ENCODE results near the gene TRAPPC2L. TPM values are rescaled to one million over a fixed set of nuclear protein-coding genes. Genes with fewer than 3 reads are reported as not detected.

The TRAPPC2L gene
- total RNA-seq, 1 donor from 2014 or later: 74.0 TPM

- Mint-ChIP-seq H3K27me3 (ENCODE audit: unreplicated experiment) (peaks cover 10% of the 10 kb centered on the region), H3K4me1 (ENCODE audit: unreplicated experiment) (peaks cover 20% of the 10 kb centered on the region), H3K9me3 (ENCODE audit: unreplicated experiment) (no peaks in the 10 kb centered on the region), H3K4me3 (ENCODE audit: unreplicated experiment) (no peak overlapping the region), H3K27ac (ENCODE audit: unreplicated experiment) (no peak overlapping the region), H3K36me3 (ENCODE audit: unreplicated experiment) (no peaks in the 10 kb centered on the region)
- no peak for DNase-seq (ENCODE audit: extremely low spot score, unreplicated experiment)
- TF ChIP-seq, protein P1, sequence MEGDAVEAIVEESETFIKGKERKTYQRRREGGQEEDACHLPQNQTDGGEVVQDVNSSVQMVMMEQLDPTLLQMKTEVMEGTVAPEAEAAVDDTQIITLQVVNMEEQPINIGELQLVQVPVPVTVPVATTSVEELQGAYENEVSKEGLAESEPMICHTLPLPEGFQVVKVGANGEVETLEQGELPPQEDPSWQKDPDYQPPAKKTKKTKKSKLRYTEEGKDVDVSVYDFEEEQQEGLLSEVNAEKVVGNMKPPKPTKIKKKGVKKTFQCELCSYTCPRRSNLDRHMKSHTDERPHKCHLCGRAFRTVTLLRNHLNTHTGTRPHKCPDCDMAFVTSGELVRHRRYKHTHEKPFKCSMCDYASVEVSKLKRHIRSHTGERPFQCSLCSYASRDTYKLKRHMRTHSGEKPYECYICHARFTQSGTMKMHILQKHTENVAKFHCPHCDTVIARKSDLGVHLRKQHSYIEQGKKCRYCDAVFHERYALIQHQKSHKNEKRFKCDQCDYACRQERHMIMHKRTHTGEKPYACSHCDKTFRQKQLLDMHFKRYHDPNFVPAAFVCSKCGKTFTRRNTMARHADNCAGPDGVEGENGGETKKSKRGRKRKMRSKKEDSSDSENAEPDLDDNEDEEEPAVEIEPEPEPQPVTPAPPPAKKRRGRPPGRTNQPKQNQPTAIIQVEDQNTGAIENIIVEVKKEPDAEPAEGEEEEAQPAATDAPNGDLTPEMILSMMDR (IDR thresholded peaks at IDR 0.05): no peak
Measured at GRCh38 chr16:88911946-88912310, 55.0 kb downstream of the TRAPPC2L start.

Other genes with a start within 250 kb of the TRAPPC2L start
- gene IL17C, start 218.6 kb upstream of the TRAPPC2L start, total RNA-seq: not detected in 2 replicates
- gene CYBA, start 206.1 kb upstream of the TRAPPC2L start, total RNA-seq: 51.4 and 51.8 TPM in 2 replicates
- 28.8 and 32.8 TPM in 2 replicates for gene MVD, start 194.0 kb upstream of the TRAPPC2L start, total RNA-seq
- gene SNAI3, start 170.6 kb upstream of the TRAPPC2L start, total RNA-seq: not detected in 2 replicates
- gene RNF166, start 150.7 kb upstream of the TRAPPC2L start, total RNA-seq: 17.2 and 19.3 TPM in 2 replicates
- gene CTU2, start 150.6 kb upstream of the TRAPPC2L start, total RNA-seq: 20.6 and 21.2 TPM in 2 replicates
- 165 and 174 TPM in 2 replicates for gene PIEZO1, start 71.9 kb upstream of the TRAPPC2L start, total RNA-seq
- gene CDT1, start 53.3 kb upstream of the TRAPPC2L start, total RNA-seq: 5.6 and 6.6 TPM in 2 replicates
- gene APRT, start 45.2 kb upstream of the TRAPPC2L start, total RNA-seq: 77.1 and 83.9 TPM in 2 replicates
- 47.0 and 51.5 TPM in 2 replicates for gene GALNS, start 180 bp upstream of the TRAPPC2L start, total RNA-seq
- not detected in 2 replicates for gene PABPN1L, start 9.5 kb downstream of the TRAPPC2L start, total RNA-seq
- gene CBFA2T3, start 120.1 kb downstream of the TRAPPC2L start, total RNA-seq: not detected in 2 replicates
- gene ACSF3, start 236.7 kb downstream of the TRAPPC2L start, total RNA-seq: 26.2 and 33.5 TPM in 2 replicates

Measured in osteocyte (in vitro differentiated cells).